Bronchial epithelial cell (primary cell): ENCODE results near the gene SMARCA4. TPM values are rescaled to one million over a fixed set of nuclear protein-coding genes. Genes with fewer than 3 reads are reported as not detected.
"Not testable (repeated sequence)": the region's sequence is repeated elsewhere in the genome, so short reads cannot be mapped to it uniquely, and the experiment has no call there.

Experiments
- DNase-seq: peaks from one replicate; pipeline ENCODE4 v3.0.0-alpha.2; 2010; ENCODE audit warnings: low read depth
- FAIRE-seq: peaks from 2 replicates; lab custom pipeline; 2011; peaks lifted over from hg19 to GRCh38; lab: Jason Lieb, UNC
- H3K27me3 ChIP-seq: 2 replicates; pipeline ENCODE4 v1.5.1; 2011; ENCODE audit warnings: low read length; ENCODE audit not compliant: control insufficient read depth, insufficient read depth
- H3K36me3 ChIP-seq: 2 replicates; pipeline ENCODE4 v1.5.1; 2011; ENCODE audit warnings: low read length; ENCODE audit not compliant: control insufficient read depth, insufficient read depth
- H3K4me3 ChIP-seq: 2 replicates; pipeline ENCODE4 v1.5.1; 2011; ENCODE audit warnings: mild to moderate bottlenecking, low read depth, low read length, control low read depth
- CTCF ChIP-seq: IDR thresholded peaks from 2 replicates; pipeline ENCODE4 v1.5.1; 2011; ENCODE audit warnings: mild to moderate bottlenecking, moderate library complexity, low read length, control low read depth, inconsistent platforms; ENCODE audit not compliant: insufficient read depth, severe bottlenecking
- total RNA-seq: library from RNA; depleted of rRNA; stranded (reverse); fragments of >200 nt; gene quantifications from 2 replicates; pipeline ENCODE4 v1.2.1, GENCODE V29; 2014

The SMARCA4 gene
- total RNA-seq, 1 donor from 2014 or later = 49.2 TPM

- TF ChIP-seq CTCF = no peak
- peaks cover 23% of the 10 kb centered on the region for H3K36me3 ChIP-seq
- no peak for FAIRE-seq
- no peak overlapping the region for H3K4me3 ChIP-seq
- DNase-seq = no peak
- no peaks in the 10 kb centered on the region for H3K27me3 ChIP-seq
Measured at GRCh38 chr19:11094520-11094894, 133.7 kb downstream of the SMARCA4 start.

DNA sequence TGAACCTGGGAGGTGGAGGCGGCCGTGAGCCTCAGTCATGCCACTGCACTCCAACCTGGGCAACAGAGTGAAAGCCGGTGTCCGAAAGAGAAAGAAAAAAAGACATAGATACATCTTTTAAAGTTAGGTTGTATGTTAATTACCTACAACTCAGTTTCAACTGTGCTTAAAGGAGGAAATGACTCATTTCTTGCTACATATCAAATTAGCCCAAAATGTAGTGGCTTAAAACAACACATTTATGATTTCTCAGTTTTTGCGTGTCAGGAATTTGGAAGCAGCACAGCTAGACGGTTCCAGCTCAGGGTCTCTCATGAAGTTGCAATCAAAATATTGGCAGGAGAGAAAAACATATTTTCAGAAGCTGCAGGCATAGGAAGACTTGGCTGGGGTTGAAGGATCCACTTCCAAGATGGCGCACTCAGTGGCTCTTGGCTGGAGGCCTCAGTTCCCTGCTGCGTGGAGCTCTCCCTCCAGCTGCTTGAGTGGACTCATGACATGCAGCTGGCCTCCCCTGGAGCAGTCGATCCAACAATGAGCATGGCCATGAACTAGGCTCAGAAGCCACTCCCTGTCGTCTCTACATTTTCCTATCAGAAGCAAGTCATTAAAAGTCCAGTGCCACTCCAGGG lies 135.5 kb downstream of the SMARCA4 start:
- peak; percentile 61 for DNase-seq
- Histone ChIP-seq H3K4me3 (no peak overlapping the region), H3K36me3 (peaks cover 25% of the 10 kb centered on the region), H3K27me3 (no peaks in the 10 kb centered on the region)
- TF ChIP-seq CTCF = no peak
- no peak for FAIRE-seq

DNA sequence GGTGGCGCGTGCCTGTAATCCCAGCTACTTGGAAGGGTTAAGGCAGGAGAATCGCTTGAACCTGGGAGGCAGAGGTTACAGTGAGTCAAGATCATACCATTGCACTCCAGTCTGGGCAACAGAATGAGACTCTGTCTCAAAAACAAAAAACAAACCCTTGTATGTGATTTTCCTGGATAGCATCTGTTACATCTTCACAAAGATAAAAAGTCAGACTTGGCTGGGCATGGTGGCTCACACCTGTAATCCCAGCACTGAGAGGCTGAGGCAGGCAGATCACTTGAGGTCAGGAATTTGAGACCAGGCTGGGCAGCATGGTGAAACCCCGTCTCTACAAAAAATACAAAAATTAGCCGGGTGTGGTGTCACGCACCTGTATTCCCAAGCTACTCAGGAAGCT lies 136.5 kb downstream of the SMARCA4 start:
- FAIRE-seq, DNase-seq, H3K27me3 ChIP-seq, H3K4me3 ChIP-seq: not testable (repeated sequence)
- peaks cover 27% of the 10 kb centered on the region for H3K36me3 ChIP-seq

DNA sequence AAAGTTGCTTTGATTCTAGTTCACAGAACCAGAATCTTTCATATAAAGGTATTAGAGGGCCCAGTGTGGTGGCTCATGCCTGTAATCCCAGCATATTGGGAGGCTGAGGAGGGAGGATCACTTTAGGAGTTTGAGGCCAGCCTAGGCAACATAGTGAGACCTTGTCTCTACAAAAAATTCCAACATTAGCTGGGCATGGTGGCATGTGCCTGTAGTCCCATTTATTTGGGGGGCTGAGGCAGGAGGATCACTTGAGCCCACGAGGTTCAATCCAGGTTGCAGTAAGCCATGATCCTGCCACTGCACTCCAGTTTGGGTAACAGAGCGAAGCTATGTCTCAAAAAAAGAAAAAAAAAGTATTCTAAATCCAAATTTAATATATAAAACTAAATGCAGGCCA lies 137.5 kb downstream of the SMARCA4 start:
- FAIRE-seq (no peak), DNase-seq (no peak)
- no peak for TF ChIP-seq CTCF
- no peak overlapping the region for H3K4me3 ChIP-seq
- H3K27me3 ChIP-seq = no peaks in the 10 kb centered on the region
- peaks cover 29% of the 10 kb centered on the region for H3K36me3 ChIP-seq

DNA sequence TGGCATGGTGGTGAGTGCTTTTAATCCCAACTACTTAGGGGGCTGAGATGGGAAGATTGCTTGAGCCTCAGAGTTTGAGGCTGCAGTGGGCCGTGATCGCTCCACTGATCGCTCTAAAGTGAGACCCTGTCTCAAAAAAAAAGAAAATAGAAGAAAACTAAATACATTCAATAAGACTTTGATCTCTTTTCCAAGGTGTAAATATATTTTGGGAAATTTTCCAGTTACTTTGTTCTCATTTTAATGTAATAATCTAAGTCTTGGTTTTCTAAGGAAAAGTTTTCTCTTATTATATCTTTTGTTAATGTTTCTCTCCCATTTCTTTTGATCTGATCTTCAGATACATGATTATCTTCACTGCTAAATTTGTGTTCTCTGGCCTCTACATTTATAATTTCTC lies 138.0 kb downstream of the SMARCA4 start:
- no peak for FAIRE-seq
- DNase-seq = no peak
- no peaks in the 10 kb centered on the region for H3K27me3 ChIP-seq
- TF ChIP-seq CTCF = no peak
- H3K36me3 ChIP-seq = peaks cover 26% of the 10 kb centered on the region
- no peak overlapping the region for H3K4me3 ChIP-seq

DNA sequence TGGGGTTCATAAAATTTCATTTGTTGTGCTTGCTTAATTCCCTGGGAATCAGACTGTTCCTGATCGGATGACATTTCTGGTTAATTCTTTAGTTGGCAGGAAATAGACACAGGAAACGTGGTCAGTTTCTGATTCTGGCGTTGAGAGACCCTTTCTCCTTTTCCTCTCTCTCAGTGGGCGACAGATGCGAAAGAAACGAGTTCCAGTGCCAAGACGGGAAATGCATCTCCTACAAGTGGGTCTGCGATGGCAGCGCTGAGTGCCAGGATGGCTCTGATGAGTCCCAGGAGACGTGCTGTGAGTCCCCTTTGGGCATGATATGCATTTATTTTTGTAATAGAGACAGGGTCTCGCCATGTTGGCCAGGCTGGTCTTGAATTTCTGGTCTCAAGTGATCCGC lies 139.2 kb downstream of the SMARCA4 start:
- Histone ChIP-seq H3K36me3 (peaks cover 30% of the 10 kb centered on the region), H3K27me3 (no peaks in the 10 kb centered on the region), H3K4me3 (no peak overlapping the region)
- DNase-seq (no peak), FAIRE-seq (no peak)
- TF ChIP-seq CTCF = no peak
